Smooth muscle cell (in vitro differentiated cells): ENCODE measurements around the gene TMEM135. TPM values are rescaled to one million over a fixed set of nuclear protein-coding genes. Genes with fewer than 3 reads are reported as not detected.

Experiments
- DNase-seq: peaks from one replicate; lab custom pipeline; 2025; ENCODE audit not compliant: unreplicated experiment; lab: John Stamatoyannopoulos, UW
- H2AFZ ChIP-seq: fragments of 200-600 bp; sonication (generic); 2 replicates; pipeline ENCODE4 v1.6.0; 2016; ENCODE audit warnings: antibody characterized with exemption, low read depth, mild to moderate bottlenecking
- H3F3A ChIP-seq: fragments of 200-600 bp; sonication (generic); 2 replicates; pipeline ENCODE4 v1.6.0; 2017; ENCODE audit warnings: antibody characterized with exemption, low read depth
- H3K27ac ChIP-seq: fragments of 200-600 bp; sonication (generic); 2 replicates; pipeline ENCODE4 v1.5.1; 2016; ENCODE audit warnings: low read depth, mild to moderate bottlenecking
- H3K27me3 ChIP-seq: fragments of 200-600 bp; sonication (generic); 2 replicates; pipeline ENCODE4 v1.6.1; 2016; ENCODE audit warnings: low read depth, mild to moderate bottlenecking
- H3K36me3 ChIP-seq: fragments of 200-600 bp; sonication (generic); 2 replicates; pipeline ENCODE4 v1.5.1; 2016; ENCODE audit warnings: low read depth
- H3K4me1 ChIP-seq: fragments of 200-600 bp; sonication (generic); 2 replicates; pipeline ENCODE4 v1.5.1; 2016; ENCODE audit warnings: low read depth
- H3K4me2 ChIP-seq: fragments of 200-600 bp; sonication (generic); 2 replicates; pipeline ENCODE4 v1.6.0; 2016; ENCODE audit warnings: mild to moderate bottlenecking
- H3K4me3 ChIP-seq: fragments of 200-600 bp; sonication (generic); 2 replicates; pipeline ENCODE4 v1.5.1; 2016; ENCODE audit warnings: mild to moderate bottlenecking
- H3K79me2 ChIP-seq: fragments of 200-600 bp; sonication (generic); 2 replicates; pipeline ENCODE4 v1.6.0; 2016; ENCODE audit warnings: low read depth, mild to moderate bottlenecking
- H3K9ac ChIP-seq: fragments of 200-600 bp; sonication (generic); 2 replicates; pipeline ENCODE4 v1.6.0; 2016; ENCODE audit warnings: low read depth
- H3K9me3 ChIP-seq: fragments of 200-600 bp; sonication (generic); replicated peaks from 2 replicates; pipeline ENCODE4 v1.5.1; 2016; ENCODE audit warnings: low read depth
- H4K20me1 ChIP-seq: fragments of 200-600 bp; sonication (generic); 2 replicates; pipeline ENCODE4 v1.6.0; 2016; ENCODE audit warnings: low read depth
- CTCF ChIP-seq: fragments of 200-600 bp; sonication (generic); IDR thresholded peaks from 2 replicates; pipeline ENCODE4 v1.5.1; 2017; ENCODE audit warnings: borderline replicate concordance, mild to moderate bottlenecking, antibody characterized with exemption; ENCODE audit not compliant: insufficient read depth, poor library complexity, severe bottlenecking
- WGBS: methylation state at CpG from one replicate; pipeline ENCODE4 v1.1.7; 2016; ENCODE audit warnings: low lambda C conversion rate; 5-methylcytosine and 5-hydroxymethylcytosine counted together
- polyA plus RNA-seq: library from polyadenylated mRNA; unstranded; fragments of >200 nt; fragmentation: Nextera tagmentation; extraction: Ambion mirVana; gene quantifications from 2 replicates; pipeline ENCODE4 v1.2.1, GENCODE V29; 2016
- total RNA-seq: library from RNA; depleted of rRNA; stranded (reverse); fragments of >200 nt; gene quantifications from 2 replicates; pipeline ENCODE4 v1.2.3, GENCODE V29; 2014

Gene TMEM135
- total and polyA plus RNA-seq, 2 experiments from 2014 or later, result 12.4 to 21.7 TPM

GRCh38 chr11:87252869-87253268 lies 215.1 kb downstream of the TMEM135 start:
- Histone ChIP-seq H3K27me3 (no peaks in the 10 kb centered on the region), H3K36me3 (no peaks in the 10 kb centered on the region), H3K4me2 (no peak overlapping the region), H3K9ac (no peak overlapping the region), H3K4me3 (no peak overlapping the region), H3K4me1 (peaks cover 5% of the 10 kb centered on the region), H3K79me2 (peaks cover 5% of the 10 kb centered on the region), H3F3A (no peaks in the 10 kb centered on the region), H4K20me1 (no peaks in the 10 kb centered on the region), H3K27ac (no peak overlapping the region), H2AFZ (no peak overlapping the region), H3K9me3 (no peaks in the 10 kb centered on the region)
- TF ChIP-seq CTCF, result no peak
- DNase-seq, result no peak

GRCh38 chr11:87254562-87254961 lies 216.8 kb downstream of the TMEM135 start:
- Histone ChIP-seq H3K9ac (no peak overlapping the region), H3K4me1 (peaks cover 5% of the 10 kb centered on the region), H4K20me1 (no peaks in the 10 kb centered on the region), H2AFZ (no peak overlapping the region), H3K9me3 (no peaks in the 10 kb centered on the region), H3K4me2 (no peak overlapping the region), H3F3A (no peaks in the 10 kb centered on the region), H3K79me2 (peaks cover 3% of the 10 kb centered on the region), H3K36me3 (no peaks in the 10 kb centered on the region), H3K27me3 (no peaks in the 10 kb centered on the region), H3K4me3 (no peak overlapping the region), H3K27ac (no peak overlapping the region)
- 63% methylated on average over 2 of the region's 2 CpGs for WGBS
- no peak for DNase-seq
- no peak for TF ChIP-seq CTCF

- no peak for DNase-seq
- Histone ChIP-seq H4K20me1 (no peaks in the 10 kb centered on the region), H3K4me1 (peaks cover 5% of the 10 kb centered on the region), H3F3A (no peaks in the 10 kb centered on the region), H2AFZ (no peak overlapping the region), H3K27me3 (no peaks in the 10 kb centered on the region), H3K9ac (no peak overlapping the region), H3K4me3 (no peak overlapping the region), H3K9me3 (no peaks in the 10 kb centered on the region), H3K79me2 (no peaks in the 10 kb centered on the region), H3K4me2 (no peak overlapping the region), H3K27ac (no peak overlapping the region), H3K36me3 (no peaks in the 10 kb centered on the region)
- no peak for TF ChIP-seq CTCF
Measured at GRCh38 chr11:87255589-87255988, 217.9 kb downstream of the TMEM135 start.

DNA sequence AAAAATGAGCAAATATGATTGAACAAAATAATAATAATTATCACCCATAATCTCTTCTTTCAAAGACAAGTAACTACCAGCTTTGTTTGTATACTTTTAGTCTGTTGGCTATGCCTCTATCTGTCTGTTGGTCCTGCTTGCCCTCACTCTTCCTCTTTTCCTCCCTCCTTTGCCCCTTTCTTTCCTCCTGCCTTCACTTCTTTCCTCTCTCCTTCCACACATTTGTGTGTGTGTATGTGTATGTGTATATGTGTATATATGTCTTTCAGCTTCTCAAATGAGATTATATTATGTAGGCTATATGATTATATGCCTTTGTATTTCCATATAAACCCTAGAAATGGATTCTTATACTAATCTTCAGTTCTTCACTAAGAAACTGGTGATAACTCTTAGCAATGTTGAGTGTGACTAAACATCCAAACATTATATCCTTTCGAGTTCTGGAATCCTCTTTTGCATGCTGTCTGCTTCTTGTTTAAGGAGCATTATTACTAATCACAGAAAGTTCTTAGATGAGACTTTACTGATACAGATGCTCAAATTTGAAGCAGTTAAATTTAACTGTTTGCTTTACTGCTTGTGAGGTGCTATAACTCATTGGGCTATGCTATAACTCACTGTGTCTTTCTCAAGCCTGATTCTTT lies 219.1 kb downstream of the TMEM135 start:
- no peak for DNase-seq
- H3K9me3 ChIP-seq, result no peaks in the 10 kb centered on the region
- no peak overlapping the region for H3K9ac ChIP-seq
- H3K27ac ChIP-seq, result peak overlapping the region; percentile 43
- no peak overlapping the region for H3K4me3 ChIP-seq
- H3K4me2 ChIP-seq, result peak overlapping the region; percentile 20
- no peaks in the 10 kb centered on the region for H4K20me1 ChIP-seq
- no peaks in the 10 kb centered on the region for H3K27me3 ChIP-seq
- no peak overlapping the region for H2AFZ ChIP-seq
- H3K79me2 ChIP-seq, result no peaks in the 10 kb centered on the region
- no peaks in the 10 kb centered on the region for H3F3A ChIP-seq
- no peaks in the 10 kb centered on the region for H3K36me3 ChIP-seq
- no peak for TF ChIP-seq CTCF
- WGBS, result 16% methylated on average over 1 of the region's 1 CpG
- H3K4me1 ChIP-seq, result peaks cover 5% of the 10 kb centered on the region
